ENCODE results near the gene ANKRD34A.

- TF ChIP-seq, protein P1, sequence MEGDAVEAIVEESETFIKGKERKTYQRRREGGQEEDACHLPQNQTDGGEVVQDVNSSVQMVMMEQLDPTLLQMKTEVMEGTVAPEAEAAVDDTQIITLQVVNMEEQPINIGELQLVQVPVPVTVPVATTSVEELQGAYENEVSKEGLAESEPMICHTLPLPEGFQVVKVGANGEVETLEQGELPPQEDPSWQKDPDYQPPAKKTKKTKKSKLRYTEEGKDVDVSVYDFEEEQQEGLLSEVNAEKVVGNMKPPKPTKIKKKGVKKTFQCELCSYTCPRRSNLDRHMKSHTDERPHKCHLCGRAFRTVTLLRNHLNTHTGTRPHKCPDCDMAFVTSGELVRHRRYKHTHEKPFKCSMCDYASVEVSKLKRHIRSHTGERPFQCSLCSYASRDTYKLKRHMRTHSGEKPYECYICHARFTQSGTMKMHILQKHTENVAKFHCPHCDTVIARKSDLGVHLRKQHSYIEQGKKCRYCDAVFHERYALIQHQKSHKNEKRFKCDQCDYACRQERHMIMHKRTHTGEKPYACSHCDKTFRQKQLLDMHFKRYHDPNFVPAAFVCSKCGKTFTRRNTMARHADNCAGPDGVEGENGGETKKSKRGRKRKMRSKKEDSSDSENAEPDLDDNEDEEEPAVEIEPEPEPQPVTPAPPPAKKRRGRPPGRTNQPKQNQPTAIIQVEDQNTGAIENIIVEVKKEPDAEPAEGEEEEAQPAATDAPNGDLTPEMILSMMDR (IDR thresholded peaks at IDR 0.05), result no peak
- TF ChIP-seq ZFX (IDR thresholded peaks at IDR 0.05; ENCODE audit: borderline replicate concordance), result no peak
Observed at GRCh38 chr1:145916745-145917144, 47.6 kb downstream of the ANKRD34A start.
